Muscle of leg (tissue), 11 donors: Measurements from ENCODE around the gene RENBP. TPM values are rescaled to one million over a fixed set of nuclear protein-coding genes. Genes with fewer than 3 reads are reported as not detected.

Experiments
- DNase-seq: peaks from one replicate; pipeline ENCODE4 v3.0.0; 2013
- H3K27ac ChIP-seq: one replicate; pipeline ENCODE4 v1.5.1; 2013; ENCODE audit warnings: mild to moderate bottlenecking, low read length, control low read depth
- H3K27me3 ChIP-seq: one replicate; pipeline ENCODE4 v1.6.1; 2013; ENCODE audit warnings: low read length; ENCODE audit not compliant: control insufficient read depth, insufficient read depth
- H3K36me3 ChIP-seq: one replicate; pipeline ENCODE4 v1.6.1; 2013; ENCODE audit warnings: low read length; ENCODE audit not compliant: control insufficient read depth, insufficient read depth
- H3K4me1 ChIP-seq: one replicate; pipeline ENCODE4 v1.6.1; 2013; ENCODE audit warnings: low read length; ENCODE audit not compliant: control insufficient read depth, insufficient read depth
- H3K4me3 ChIP-seq: one replicate; pipeline ENCODE4 v1.5.1; 2013; ENCODE audit warnings: low read length, control low read depth
- H3K9me3 ChIP-seq: replicated peaks from 2 replicates; pipeline ENCODE4 v1.6.1; 2013; ENCODE audit warnings: low read depth, low read length; ENCODE audit not compliant: control insufficient read depth
- WGBS: methylation state at CpG from one replicate; pipeline ENCODE4 v1.1.5; 2013; ENCODE audit warnings: missing lambda C conversion rate; ENCODE audit not compliant: insufficient coverage; 5-methylcytosine and 5-hydroxymethylcytosine counted together
- polyA plus RNA-seq, 8 donors: library from polyadenylated mRNA; unstranded; fragments of 120-200 nt; gene quantifications; one replicate each; pipeline versions ENCODE4 v1.2.1 to v1.2.3, GENCODE V29; 2013; ENCODE audit warnings: inconsistent platforms in 1 of 8, low replicate concordance in 1 of 8; ENCODE audit not compliant: insufficient read length in 8 of 8, insufficient read depth in 1 of 8
- total RNA-seq: library from RNA; stranded (reverse); fragments of 120-200 nt; gene quantifications from one replicate; pipeline ENCODE4 v1.2.4, GENCODE V29; 2013

The RENBP gene
- total and polyA plus RNA-seq, 9 donors, result 3.1 to 7.2 (median 4.3) TPM

- DNase-seq, result no peak
- WGBS, result 83% methylated on average over 9 of the region's 12 CpGs
- no peak overlapping the region for H3K4me3 ChIP-seq
- H3K4me1 ChIP-seq, result peaks cover 20% of the 10 kb centered on the region
- no peaks in the 10 kb centered on the region for H3K9me3 ChIP-seq
- H3K27ac ChIP-seq, result no peak overlapping the region
- peaks cover 32% of the 10 kb centered on the region for H3K27me3 ChIP-seq
- peaks cover 4% of the 10 kb centered on the region for H3K36me3 ChIP-seq
These were observed 37.0 kb downstream of the RENBP start for GRCh38 chrX:153907456-153907855.

GRCh38 chrX:153906126-153906917 lies 38.1 kb downstream of the RENBP start:
- H3K4me3 ChIP-seq, result no peak overlapping the region
- no peak for DNase-seq
- WGBS, result 79% methylated on average over 27 of the region's 27 CpGs
- H3K27me3 ChIP-seq, result peaks cover 36% of the 10 kb centered on the region
- H3K9me3 ChIP-seq, result no peaks in the 10 kb centered on the region
- peaks cover 31% of the 10 kb centered on the region for H3K4me1 ChIP-seq
- H3K27ac ChIP-seq, result no peak overlapping the region
- H3K36me3 ChIP-seq, result peaks cover 4% of the 10 kb centered on the region

GRCh38 chrX:153905481-153906095 lies 38.9 kb downstream of the RENBP start:
- H3K9me3 ChIP-seq, result no peaks in the 10 kb centered on the region
- H3K36me3 ChIP-seq, result peaks cover 4% of the 10 kb centered on the region
- H3K4me1 ChIP-seq, result peaks cover 37% of the 10 kb centered on the region
- no peak overlapping the region for H3K27ac ChIP-seq
- H3K27me3 ChIP-seq, result peaks cover 35% of the 10 kb centered on the region
- H3K4me3 ChIP-seq, result no peak overlapping the region
- no peak for DNase-seq
- WGBS, result 97% methylated on average over 31 of the region's 32 CpGs

GRCh38 chrX:153903991-153904957 lies 40.2 kb downstream of the RENBP start, which contains the start of gene AVPR2:
Gene AVPR2 (plus strand): TSS chrX:153904673. CDS start chrX:153905146, 473 bp downstream.
- H3K4me1 ChIP-seq, result peaks cover 37% of the 10 kb centered on the region
- peaks cover 4% of the 10 kb centered on the region for H3K36me3 ChIP-seq
- DNase-seq, result no peak
- peaks cover 32% of the 10 kb centered on the region for H3K27me3 ChIP-seq
- H3K9me3 ChIP-seq, result no peaks in the 10 kb centered on the region
- peak within 1 kb of the TSS; percentile 42 for H3K27ac ChIP-seq
- no peak within 1 kb of the TSS for H3K4me3 ChIP-seq
- WGBS, result 50% methylated on average over 18 of the region's 26 CpGs

- 63% methylated on average over 15 of the region's 18 CpGs for WGBS
- Histone ChIP-seq H3K4me3 (no peak overlapping the region), H3K27ac (peak overlapping the region; percentile 42), H3K9me3 (no peaks in the 10 kb centered on the region), H3K4me1 (peaks cover 37% of the 10 kb centered on the region), H3K36me3 (no peaks in the 10 kb centered on the region), H3K27me3 (peaks cover 28% of the 10 kb centered on the region)
- DNase-seq, result peak; percentile 49
These were observed 41.0 kb downstream of the RENBP start for GRCh38 chrX:153903238-153903980.

- WGBS, result 71% methylated on average over 8 of the region's 10 CpGs
- Histone ChIP-seq H3K4me1 (peaks cover 37% of the 10 kb centered on the region), H3K4me3 (no peak overlapping the region), H3K9me3 (no peaks in the 10 kb centered on the region), H3K27me3 (peaks cover 25% of the 10 kb centered on the region), H3K27ac (no peak overlapping the region), H3K36me3 (no peaks in the 10 kb centered on the region)
- no peak for DNase-seq
These were observed 42.1 kb downstream of the RENBP start for GRCh38 chrX:153902385-153902784.

GRCh38 chrX:153901753-153902140 lies 42.7 kb downstream of the RENBP start:
- H3K4me1 ChIP-seq, result peaks cover 37% of the 10 kb centered on the region
- H3K9me3 ChIP-seq, result no peaks in the 10 kb centered on the region
- no peaks in the 10 kb centered on the region for H3K36me3 ChIP-seq
- H3K27ac ChIP-seq, result no peak overlapping the region
- H3K4me3 ChIP-seq, result no peak overlapping the region
- peaks cover 24% of the 10 kb centered on the region for H3K27me3 ChIP-seq
- no peak for DNase-seq
- 38% methylated on average over 8 of the region's 8 CpGs for WGBS

GRCh38 chrX:153900831-153901752 lies 43.4 kb downstream of the RENBP start:
- Histone ChIP-seq H3K27me3 (peaks cover 29% of the 10 kb centered on the region), H3K36me3 (no peaks in the 10 kb centered on the region), H3K4me1 (peaks cover 37% of the 10 kb centered on the region), H3K4me3 (no peak overlapping the region), H3K9me3 (peaks cover 4% of the 10 kb centered on the region), H3K27ac (peak overlapping the region; percentile 21)
- peak; percentile 89 for DNase-seq
- 49% methylated on average over 21 of the region's 26 CpGs for WGBS

GRCh38 chrX:153897899-153898298 lies 46.5 kb downstream of the RENBP start:
- H3K9me3 ChIP-seq, result peaks cover 6% of the 10 kb centered on the region

More at GRCh38 chrX:153897899-153898298, 46.5 kb downstream of the RENBP start:
- Histone ChIP-seq H3K4me1 (peaks cover 19% of the 10 kb centered on the region), H3K27me3 (peaks cover 36% of the 10 kb centered on the region), H3K4me3 (no peak overlapping the region), H3K36me3 (no peaks in the 10 kb centered on the region), H3K27ac (no peak overlapping the region)
- no peak for DNase-seq
